H9 (cell line): ENCODE results near the gene WDR37. TPM values are rescaled to one million over a fixed set of nuclear protein-coding genes. Genes with fewer than 3 reads are reported as not detected.

Experiments used
- DNase-seq: peaks from one replicate; pipeline ENCODE4 v3.0.0-alpha.2; 2017
- H2AFZ ChIP-seq: one replicate; pipeline ENCODE4 v1.6.1; 2013; ENCODE audit warnings: mild to moderate bottlenecking, low read length, control low read depth, moderate library complexity
- H2AK5ac ChIP-seq: 2 replicates; pipeline ENCODE4 v1.6.1; 2013; ENCODE audit warnings: low read length, control low read depth, mixed read lengths; ENCODE audit not compliant: insufficient read length
- H2BK120ac ChIP-seq: one replicate; pipeline ENCODE4 v1.6.1; 2013; ENCODE audit warnings: low read depth, mild to moderate bottlenecking, low read length, control low read depth, inconsistent platforms; ENCODE audit not compliant: poor library complexity, severe bottlenecking
- H2BK12ac ChIP-seq: 2 replicates; pipeline ENCODE4 v1.6.1; 2013; ENCODE audit warnings: low read length, control low read depth, mixed read lengths, low read depth; ENCODE audit not compliant: insufficient read length
- H2BK15ac ChIP-seq: 2 replicates; pipeline ENCODE4 v1.6.1; 2013; ENCODE audit warnings: low read depth, low read length, control low read depth
- H2BK20ac ChIP-seq: one replicate; pipeline ENCODE4 v1.6.1; 2013; ENCODE audit warnings: low read depth, mild to moderate bottlenecking, low read length, control low read depth, inconsistent platforms; ENCODE audit not compliant: poor library complexity, severe bottlenecking
- H2BK5ac ChIP-seq: 2 replicates; pipeline ENCODE4 v1.6.1; 2013; ENCODE audit warnings: low read length, control low read depth, mixed read lengths; ENCODE audit not compliant: insufficient read length
- H3K14ac ChIP-seq: 2 replicates; pipeline ENCODE4 v1.6.1; 2013; ENCODE audit warnings: low read length, control low read depth; ENCODE audit not compliant: insufficient read depth
- H3K18ac ChIP-seq: 2 replicates; pipeline ENCODE4 v1.6.1; 2013; ENCODE audit warnings: low read depth, mild to moderate bottlenecking, mixed read lengths, low read length, control low read depth; ENCODE audit not compliant: insufficient read length
- H3K23ac ChIP-seq: 2 replicates; pipeline ENCODE4 v1.6.1; 2013; ENCODE audit warnings: low read length, control low read depth, mixed read lengths, low read depth; ENCODE audit not compliant: insufficient read length
- H3K23me2 ChIP-seq: 2 replicates; pipeline ENCODE4 v1.6.1; 2013; ENCODE audit warnings: low read depth, mild to moderate bottlenecking, mixed read lengths, low read length, control low read depth; ENCODE audit not compliant: insufficient read length, poor library complexity, severe bottlenecking
- H3K27ac ChIP-seq: 2 replicates; pipeline ENCODE4 v1.5.1; 2013; ENCODE audit warnings: low read length, control low read depth, mixed read lengths, low read depth; ENCODE audit not compliant: insufficient read length
- H3K27me3 ChIP-seq: 2 replicates; pipeline ENCODE4 v1.6.1; 2013; ENCODE audit warnings: low read length, control low read depth, inconsistent platforms; ENCODE audit not compliant: insufficient read depth
- H3K4ac ChIP-seq: 2 replicates; pipeline ENCODE4 v1.6.1; 2013; ENCODE audit warnings: low read depth, mild to moderate bottlenecking, control low read depth, inconsistent platforms, low read length, moderate library complexity
- H3K4me1 ChIP-seq: 2 replicates; pipeline ENCODE4 v1.6.1; 2013; ENCODE audit warnings: low read length, control low read depth, inconsistent platforms; ENCODE audit not compliant: insufficient read depth
- H3K4me2 ChIP-seq: 2 replicates; pipeline ENCODE4 v1.6.1; 2013; ENCODE audit warnings: low read length, control low read depth, mixed read lengths; ENCODE audit not compliant: insufficient read length, insufficient read depth
- H3K56ac ChIP-seq: 2 replicates; pipeline ENCODE4 v1.6.1; 2013; ENCODE audit warnings: low read depth, mild to moderate bottlenecking, mixed read lengths, low read length, control low read depth; ENCODE audit not compliant: insufficient read length
- H3K79me1 ChIP-seq: 2 replicates; pipeline ENCODE4 v1.6.1; 2013; ENCODE audit warnings: low read depth, mild to moderate bottlenecking, moderate library complexity, low read length, control low read depth, inconsistent platforms; ENCODE audit not compliant: insufficient read depth, poor library complexity, severe bottlenecking
- H3K79me2 ChIP-seq: 2 replicates; pipeline ENCODE4 v1.6.1; 2013; ENCODE audit warnings: low read length, control low read depth, inconsistent platforms; ENCODE audit not compliant: insufficient read depth
- H3K9ac ChIP-seq: 2 replicates; pipeline ENCODE4 v1.6.1; 2013; ENCODE audit warnings: low read length, control low read depth, mixed read lengths; ENCODE audit not compliant: insufficient read length; ENCODE audit errors: extremely low read depth
- H3K9me3 ChIP-seq: one replicate; pipeline ENCODE4 v1.6.1; 2013; ENCODE audit warnings: low read depth, low read length, inconsistent platforms; ENCODE audit not compliant: control insufficient read depth
- H3T11ph ChIP-seq: one replicate; pipeline ENCODE4 v1.6.1; 2013; ENCODE audit warnings: mild to moderate bottlenecking, low read length, control low read depth, inconsistent platforms
- H4K20me1 ChIP-seq: one replicate; pipeline ENCODE4 v1.6.1; 2013; ENCODE audit not compliant: control insufficient read depth, insufficient read length, insufficient read depth
- H4K5ac ChIP-seq: 2 replicates; pipeline ENCODE4 v1.6.1; 2013; ENCODE audit warnings: low read depth, mild to moderate bottlenecking, mixed read lengths, low read length, control low read depth; ENCODE audit not compliant: insufficient read length
- H4K8ac ChIP-seq: replicated peaks from 2 replicates; pipeline ENCODE4 v1.6.1; 2013; ENCODE audit warnings: low read length, control low read depth, mixed read lengths, low read depth; ENCODE audit not compliant: insufficient read length
- H4K91ac ChIP-seq: 2 replicates; pipeline ENCODE4 v1.6.1; 2013; ENCODE audit warnings: low read depth, mild to moderate bottlenecking, moderate library complexity, mixed read lengths, low read length, control low read depth; ENCODE audit not compliant: insufficient read length
- H3K27ac Mint-ChIP-seq, 3 experiments: 2 replicates in 2 of 3; 3 replicates in 1 of 3; pipeline ENCODE4 v1.8.0; 2020 to 2021; ENCODE audit warnings: mixed read lengths in 3 of 3, mild to moderate bottlenecking in 1 of 3, moderate library complexity in 1 of 3
- H3K27me3 Mint-ChIP-seq: 2 replicates; pipeline ENCODE4 v1.8.0; 2021; ENCODE audit warnings: low read depth, mild to moderate bottlenecking, moderate library complexity, mixed read lengths
- H3K36me3 Mint-ChIP-seq, 3 experiments: 2 replicates in 2 of 3; 3 replicates in 1 of 3; pipeline ENCODE4 v1.8.0; 2020 to 2021; ENCODE audit warnings: low read depth in 3 of 3, mixed read lengths in 3 of 3; ENCODE audit not compliant: insufficient read depth in 1 of 3
- H3K4me1 Mint-ChIP-seq, 2 experiments: 2 replicates each; pipeline ENCODE4 v1.8.0; 2020; ENCODE audit warnings: mixed read lengths in 2 of 2
- H3K4me3 Mint-ChIP-seq, 2 experiments: 2 replicates in 1 of 2; 3 replicates in 1 of 2; pipeline ENCODE4 v1.8.0; 2020 to 2021; ENCODE audit warnings: mild to moderate bottlenecking in 2 of 2, mixed read lengths in 2 of 2, moderate library complexity in 1 of 2
- H3K9me3 Mint-ChIP-seq, 2 experiments: 2 replicates in 1 of 2; 3 replicates in 1 of 2; pipeline ENCODE4 v1.8.0; 2020; ENCODE audit warnings: mild to moderate bottlenecking in 2 of 2, mixed read lengths in 2 of 2, moderate library complexity in 1 of 2
- CTCF ChIP-seq: fragments of 200-600 bp; sonication (generic); conservative IDR thresholded peaks from 3 replicates; pipeline ENCODE4 v1.8.0; 2021; ENCODE audit warnings: antibody characterized with exemption, mild to moderate bottlenecking
- WGBS: extraction: QIAGEN DNeasy Blood & Tissue Kit; methylation state at CpG from one replicate; pipeline ENCODE4 v1.1.7; 2013; ENCODE audit warnings: missing lambda C conversion rate, low lambda C conversion rate, mixed read lengths; ENCODE audit not compliant: insufficient read length; ENCODE audit errors: extremely low coverage; 5-methylcytosine and 5-hydroxymethylcytosine counted together
- total RNA-seq: library from RNA; stranded (reverse); gene quantifications from 2 replicates; pipeline ENCODE4 v1.2.1, GENCODE V29; 2021

Gene WDR37
- total RNA-seq, 1 experiment from 2014 or later = 13.1 TPM

GRCh38 chr10:1011696-1012095 is 44.5 kb upstream of the WDR37 start:
- no peak overlapping the region for H2AFZ ChIP-seq
- H3K9me3 ChIP-seq = no peaks in the 10 kb centered on the region
- H3K14ac ChIP-seq = no peak overlapping the region
- H2BK5ac ChIP-seq = no peak overlapping the region
- H4K20me1 ChIP-seq = peaks cover 4% of the 10 kb centered on the region
- no peak overlapping the region for H3K4me3 Mint-ChIP-seq
- no peaks in the 10 kb centered on the region for H3K79me2 ChIP-seq
- H4K5ac ChIP-seq = no peak overlapping the region
- H3K36me3 Mint-ChIP-seq = peaks cover 72 to 92% (median 92%) of the 10 kb centered on the region in 3 experiments
- no peak overlapping the region for H3K23ac ChIP-seq
- H3K4me1 ChIP-seq = no peaks in the 10 kb centered on the region
- H3K4me1 Mint-ChIP-seq = no peaks in the 10 kb centered on the region
- no peaks in the 10 kb centered on the region for H3K9me3 Mint-ChIP-seq
- no peak for DNase-seq
- H2BK12ac ChIP-seq = no peak overlapping the region
- no peak overlapping the region for H3K56ac ChIP-seq
- H3K23me2 ChIP-seq = no peaks in the 10 kb centered on the region
- no peak overlapping the region for H3K9ac ChIP-seq
- H3K18ac ChIP-seq = no peak overlapping the region
- no peak overlapping the region for H3K27ac Mint-ChIP-seq
- no peak overlapping the region for H4K91ac ChIP-seq
- H4K8ac ChIP-seq = no peak overlapping the region
- H3K4ac ChIP-seq = no peak overlapping the region
- no CpG with 5 or more reads among the region's 16 CpGs for WGBS
- no peak overlapping the region for H2BK120ac ChIP-seq
- H3K27ac ChIP-seq = no peak overlapping the region
- no peaks in the 10 kb centered on the region; the same call in 1 of the 2 replicates for H3K27me3 Mint-ChIP-seq
- no peak for TF ChIP-seq CTCF
- H2AK5ac ChIP-seq = no peak overlapping the region
- H2BK15ac ChIP-seq = no peak overlapping the region
- H3K27me3 ChIP-seq = no peaks in the 10 kb centered on the region
- no peaks in the 10 kb centered on the region for H3K79me1 ChIP-seq
- H2BK20ac ChIP-seq = no peak overlapping the region
- H3K4me2 ChIP-seq = no peak overlapping the region
- H3T11ph ChIP-seq = no peak overlapping the region
